ENCODE measurements around the gene TBC1D30.

The TBC1D30 gene

GRCh38 chr12:64907097-64907496, 82.7 kb downstream of the TBC1D30 start:
- DNase-seq (ENCODE audit: low read depth in 2 of 2, low spot score in 1 of 2) = no peak

DNA sequence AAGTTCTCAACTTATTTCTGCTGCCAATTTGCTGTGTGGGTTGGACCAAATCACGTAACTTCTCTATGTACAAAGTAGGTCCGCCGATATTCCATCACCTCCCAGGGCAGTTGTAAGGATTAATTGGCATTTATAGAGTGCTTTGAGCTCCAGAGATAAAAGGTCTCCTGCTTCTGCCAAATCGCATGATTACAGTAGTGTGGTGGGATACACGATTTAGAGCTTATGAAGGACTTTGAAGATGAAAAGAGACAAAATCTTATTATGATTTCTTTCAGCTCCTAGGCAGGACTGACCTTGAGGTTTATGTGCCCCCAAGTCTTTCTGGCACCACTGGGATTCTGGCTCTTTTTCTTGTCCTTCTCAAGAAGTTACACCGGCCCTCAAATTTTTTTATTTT, 84.7 kb downstream of the TBC1D30 start:
- DNase-seq (ENCODE audit: low read depth in 2 of 2, low spot score in 1 of 2) = no peak

GRCh38 chr12:64911081-64911480, 86.6 kb downstream of the TBC1D30 start:
- no peak for DNase-seq (ENCODE audit: low read depth in 2 of 2, low spot score in 1 of 2)

- DNase-seq (ENCODE audit: low read depth in 2 of 2, low spot score in 1 of 2) = no peak
Measured at GRCh38 chr12:64911912-64912311, 87.5 kb downstream of the TBC1D30 start.

GRCh38 chr12:64912516-64913255, 88.2 kb downstream of the TBC1D30 start:
- no peak for DNase-seq (ENCODE audit: low read depth in 2 of 2, low spot score in 1 of 2)

- DNase-seq (ENCODE audit: low read depth in 2 of 2, low spot score in 1 of 2) = no peak
Measured at GRCh38 chr12:64915242-64915641, 90.8 kb downstream of the TBC1D30 start.

- DNase-seq (ENCODE audit: low read depth in 2 of 2, low spot score in 1 of 2) = no peak
Measured at GRCh38 chr12:64916411-64917261, 92.2 kb downstream of the TBC1D30 start.

DNA sequence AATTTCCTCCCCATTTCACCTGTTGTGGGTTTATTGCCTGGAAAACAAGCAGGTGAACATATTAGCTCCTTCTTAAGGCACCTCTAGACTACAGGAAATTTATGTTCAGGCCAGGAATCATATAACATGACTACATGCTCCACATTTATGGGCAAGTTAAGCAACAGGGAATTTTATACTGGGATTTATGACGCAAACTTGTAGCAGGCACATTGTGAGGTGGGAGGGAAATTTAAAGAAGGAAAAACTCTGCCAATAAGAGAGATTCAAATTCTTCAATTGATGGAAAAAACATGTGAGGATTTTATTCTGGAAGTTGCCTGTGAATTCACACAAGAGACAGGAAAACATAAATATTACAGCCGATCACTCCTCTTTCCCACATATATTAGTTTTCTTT, 93.9 kb downstream of the TBC1D30 start:
- no peak for DNase-seq (ENCODE audit: low read depth in 2 of 2, low spot score in 1 of 2)

DNA sequence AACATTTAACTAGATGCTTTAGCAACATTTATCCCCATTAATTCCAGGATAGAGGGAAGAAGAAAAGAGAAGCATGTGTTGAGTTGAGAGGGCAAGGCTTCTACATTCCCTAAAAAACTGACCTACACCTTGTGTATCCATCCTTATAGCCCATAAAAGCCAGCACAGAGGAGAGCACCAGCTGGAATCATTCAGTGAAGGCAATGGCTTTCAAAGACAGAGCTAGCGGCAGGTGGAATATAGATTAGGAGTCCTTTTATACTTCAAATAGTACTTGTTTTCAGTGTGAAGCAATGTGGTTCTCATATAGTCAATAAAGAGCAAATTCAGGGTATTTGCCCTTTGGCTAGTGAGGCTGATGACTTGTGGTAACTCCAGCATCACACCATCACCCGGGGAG, 94.4 kb downstream of the TBC1D30 start:
- no peak for DNase-seq (ENCODE audit: low read depth in 2 of 2, low spot score in 1 of 2)

GRCh38 chr12:64922853-64923252, 98.4 kb downstream of the TBC1D30 start:
- DNase-seq (ENCODE audit: low read depth in 2 of 2, low spot score in 1 of 2) = no peak

- DNase-seq (ENCODE audit: low read depth in 2 of 2, low spot score in 1 of 2) = no peak
Measured at GRCh38 chr12:64923536-64923935, 99.1 kb downstream of the TBC1D30 start.
